ENCODE measurements around the gene FYB2.

Gene FYB2

GRCh38 chr1:56845343-56845742, 26.1 kb upstream of the FYB2 start:
- no peaks in the 10 kb centered on the region for H3K4me1 Mint-ChIP-seq (ENCODE audit: low read depth)
- no peaks in the 10 kb centered on the region for H3K9me3 Mint-ChIP-seq
- no peaks in the 10 kb centered on the region for H3K36me3 Mint-ChIP-seq (ENCODE audit: low read depth)
- no peak overlapping the region for H3K4me3 Mint-ChIP-seq
- H3K27ac Mint-ChIP-seq, result no peak overlapping the region
- H3K27me3 Mint-ChIP-seq, result peaks cover 1% of the 10 kb centered on the region
- intact Hi-C loops (cut with micrococcal nuclease), result no loop called here

DNA sequence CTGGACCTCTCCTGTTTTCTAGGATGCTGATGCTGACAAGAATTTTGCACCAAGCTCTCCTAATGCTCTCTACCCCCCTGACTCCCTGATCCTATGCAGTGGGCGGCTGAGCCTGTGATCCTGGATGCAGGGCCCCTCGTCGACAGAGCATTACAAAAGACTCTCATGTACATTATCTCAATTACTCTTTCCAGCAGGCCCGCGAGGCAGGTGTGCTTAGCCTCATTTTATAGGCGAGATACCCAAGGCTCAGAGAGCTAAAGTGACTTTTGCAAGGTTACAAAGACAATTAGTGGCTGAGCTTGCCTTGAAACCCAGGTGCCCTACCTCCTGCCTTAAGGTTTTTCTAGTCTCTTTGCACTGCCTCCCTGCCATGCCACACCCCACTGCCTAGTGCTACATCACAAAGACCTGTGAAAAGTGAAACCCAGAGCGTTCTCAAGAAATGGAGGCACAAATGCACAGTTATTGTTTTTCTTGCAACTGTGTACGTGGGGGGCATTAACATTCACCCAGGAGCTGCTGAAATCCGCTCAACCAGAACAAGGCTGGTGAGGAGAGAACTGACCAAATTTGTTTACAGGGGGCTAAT, 25.4 kb upstream of the FYB2 start:
- H3K4me1 Mint-ChIP-seq (ENCODE audit: low read depth), result no peaks in the 10 kb centered on the region
- no peak overlapping the region for H3K27ac Mint-ChIP-seq
- H3K4me3 Mint-ChIP-seq, result no peak overlapping the region
- no peaks in the 10 kb centered on the region for H3K36me3 Mint-ChIP-seq (ENCODE audit: low read depth)
- intact Hi-C loops (cut with micrococcal nuclease), result no loop called here
- no peaks in the 10 kb centered on the region for H3K9me3 Mint-ChIP-seq
- peaks cover 1% of the 10 kb centered on the region for H3K27me3 Mint-ChIP-seq

DNA sequence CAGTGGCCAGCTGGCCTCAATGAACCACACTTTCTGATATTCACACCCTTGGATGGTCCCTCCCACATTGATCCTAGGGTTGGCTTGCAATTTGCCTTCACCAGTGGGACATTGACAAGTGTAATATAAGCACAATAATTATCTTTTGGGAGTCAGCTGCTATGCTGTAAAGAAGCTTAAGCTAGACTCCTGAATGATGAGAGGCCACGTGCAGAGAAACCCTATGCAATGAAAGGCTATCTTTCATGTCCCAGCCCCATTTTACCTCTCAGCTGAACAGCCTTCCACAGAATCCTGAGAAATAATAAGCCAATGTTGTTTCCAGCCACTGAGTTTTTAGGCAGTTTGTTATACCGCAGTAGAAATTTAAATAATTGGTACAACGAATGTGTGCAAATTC, 24.3 kb upstream of the FYB2 start:
- Mint-ChIP-seq H3K4me1 (ENCODE audit: low read depth) (no peaks in the 10 kb centered on the region), H3K4me3 (no peak overlapping the region), H3K36me3 (ENCODE audit: low read depth) (no peaks in the 10 kb centered on the region), H3K9me3 (no peaks in the 10 kb centered on the region), H3K27ac (no peak overlapping the region), H3K27me3 (peaks cover 1% of the 10 kb centered on the region)
- intact Hi-C loops (cut with micrococcal nuclease), result no loop called here

DNA sequence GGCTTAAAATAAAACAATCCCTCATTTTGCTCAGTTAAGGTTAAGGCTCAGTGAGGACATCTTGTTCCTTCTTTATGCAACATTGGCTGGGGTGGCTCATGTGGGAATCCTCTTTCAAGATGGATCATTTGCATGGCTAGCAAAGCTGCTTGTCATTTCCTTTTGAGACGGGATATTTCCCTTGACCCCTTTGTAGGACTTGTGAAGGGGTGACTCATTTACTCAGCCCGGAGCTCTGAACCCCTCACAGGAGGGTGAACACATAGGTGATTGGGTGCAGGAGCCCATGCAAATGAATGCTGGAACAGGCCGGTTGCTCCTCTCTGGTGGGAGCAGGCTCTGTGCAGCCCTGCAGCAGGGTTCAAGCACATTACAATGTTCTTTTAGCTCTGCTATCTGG, 19.6 kb upstream of the FYB2 start:
- no peak overlapping the region for H3K27ac Mint-ChIP-seq
- H3K36me3 Mint-ChIP-seq (ENCODE audit: low read depth), result no peaks in the 10 kb centered on the region
- intact Hi-C loops (cut with micrococcal nuclease), result no loop called here
- H3K9me3 Mint-ChIP-seq, result no peaks in the 10 kb centered on the region
- no peak overlapping the region for H3K4me3 Mint-ChIP-seq
- H3K4me1 Mint-ChIP-seq (ENCODE audit: low read depth), result no peaks in the 10 kb centered on the region
- peaks cover 4% of the 10 kb centered on the region for H3K27me3 Mint-ChIP-seq

DNA sequence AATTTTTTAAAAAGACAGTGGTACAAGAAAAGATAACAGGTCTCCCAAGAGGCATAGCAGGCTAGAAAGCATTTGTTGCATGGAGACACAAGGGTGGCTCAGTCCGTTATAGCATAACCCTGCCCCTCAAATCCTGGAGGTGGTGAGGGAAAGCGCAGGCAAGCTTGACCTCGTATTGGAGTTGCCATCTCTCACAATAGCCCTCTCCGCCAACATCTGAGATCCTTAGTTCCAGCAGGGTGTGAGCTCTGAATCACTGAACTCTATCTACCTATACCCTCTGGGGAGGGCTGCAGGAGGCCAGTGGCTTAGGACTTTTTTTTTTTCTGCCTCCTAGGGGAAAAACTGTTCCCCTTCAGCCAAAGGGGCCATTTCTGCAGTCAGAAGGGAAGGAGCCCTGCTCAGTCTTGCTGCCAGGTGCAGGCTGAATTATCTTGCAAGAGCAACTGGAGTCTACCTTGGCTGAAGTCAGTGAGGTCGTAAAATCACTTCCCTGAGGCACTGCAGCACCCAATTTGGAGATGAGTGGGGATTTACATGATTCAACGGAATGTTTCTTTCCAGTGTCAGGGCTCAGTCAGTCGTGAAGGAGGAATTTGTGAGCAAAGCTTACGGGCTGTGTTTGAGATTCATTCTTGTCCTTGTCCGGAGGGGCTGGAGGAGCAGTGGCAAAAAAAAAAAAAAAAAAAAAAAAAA, 18.2 kb upstream of the FYB2 start:
- intact Hi-C loops (cut with micrococcal nuclease), result no loop called here
- Mint-ChIP-seq H3K27me3 (peaks cover 4% of the 10 kb centered on the region), H3K36me3 (ENCODE audit: low read depth) (no peaks in the 10 kb centered on the region)

DNA sequence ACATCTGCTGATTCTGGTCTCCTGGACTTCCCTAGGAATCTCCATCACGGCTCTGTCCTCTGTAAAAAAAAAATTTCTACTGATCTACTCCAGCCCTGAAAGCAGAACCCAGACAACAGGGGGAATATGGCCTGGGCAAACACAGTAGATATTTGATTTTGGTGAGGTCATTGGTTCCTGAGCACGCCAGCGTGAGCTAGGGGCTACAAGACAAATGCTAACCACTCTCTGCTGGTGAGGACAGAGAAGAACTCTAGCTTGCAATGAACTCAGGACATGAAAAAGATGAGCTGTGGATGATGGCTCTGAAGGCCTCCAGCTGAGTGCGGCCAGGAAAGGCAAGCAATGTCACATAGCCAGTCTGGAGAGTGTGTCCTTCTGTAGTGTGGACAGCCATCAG, 17.2 kb upstream of the FYB2 start:
- Mint-ChIP-seq H3K27ac (no peak overlapping the region), H3K4me3 (no peak overlapping the region), H3K36me3 (ENCODE audit: low read depth) (no peaks in the 10 kb centered on the region), H3K4me1 (ENCODE audit: low read depth) (no peaks in the 10 kb centered on the region), H3K9me3 (no peaks in the 10 kb centered on the region), H3K27me3 (peaks cover 5% of the 10 kb centered on the region)
- intact Hi-C loops (cut with micrococcal nuclease), result no loop called here

More for the DNA sequence above, 18.2 kb upstream of the FYB2 start:
- Mint-ChIP-seq H3K27ac (no peak overlapping the region), H3K4me1 (ENCODE audit: low read depth) (no peaks in the 10 kb centered on the region), H3K4me3 (no peak overlapping the region), H3K9me3 (no peaks in the 10 kb centered on the region)

- no peak overlapping the region for H3K27ac Mint-ChIP-seq
- H3K36me3 Mint-ChIP-seq (ENCODE audit: low read depth), result no peaks in the 10 kb centered on the region
- no peaks in the 10 kb centered on the region for H3K9me3 Mint-ChIP-seq
- intact Hi-C loops (cut with micrococcal nuclease), result no loop called here
- H3K27me3 Mint-ChIP-seq, result peaks cover 8% of the 10 kb centered on the region
- H3K4me1 Mint-ChIP-seq (ENCODE audit: low read depth), result no peaks in the 10 kb centered on the region
- no peak overlapping the region for H3K4me3 Mint-ChIP-seq
Measured at GRCh38 chr1:56835657-56836056, 16.5 kb upstream of the FYB2 start.

DNA sequence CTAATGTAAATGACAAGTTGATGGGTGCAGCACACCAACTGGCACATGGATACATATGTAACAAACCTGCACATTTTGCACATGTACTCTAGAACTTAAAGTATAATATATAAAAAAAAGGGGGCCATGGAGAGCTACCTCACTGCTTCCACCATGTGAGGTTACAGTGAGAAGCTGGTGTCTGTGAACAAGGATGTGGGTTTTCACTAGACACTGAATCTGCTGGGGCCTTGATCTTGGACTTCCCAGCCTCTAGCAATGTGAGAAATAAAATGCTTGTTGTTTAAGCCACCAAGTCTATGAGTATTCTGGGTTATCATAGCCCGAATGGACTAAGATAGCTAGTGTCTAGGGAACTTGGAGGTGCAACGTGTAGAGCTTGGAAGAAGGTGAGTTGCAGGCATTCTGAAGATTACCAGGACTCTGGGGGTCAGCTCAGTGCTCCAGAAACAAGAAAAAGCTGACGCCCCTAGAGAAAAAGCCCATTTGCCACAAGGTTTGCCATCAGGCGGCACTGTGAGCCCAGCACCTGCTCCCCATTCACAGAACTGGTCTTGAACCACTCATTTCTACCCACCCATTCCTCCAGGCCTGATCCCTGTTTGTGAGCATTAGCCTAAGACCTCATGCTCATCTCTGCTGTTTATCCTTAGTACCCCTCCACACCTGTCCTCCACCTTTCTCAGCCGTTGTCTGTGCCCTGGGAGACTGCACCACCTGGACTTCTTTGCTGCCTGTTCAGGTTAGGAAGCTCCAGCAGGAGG, 15.1 kb upstream of the FYB2 start:
- no peaks in the 10 kb centered on the region for H3K4me1 Mint-ChIP-seq (ENCODE audit: low read depth)
- intact Hi-C loops (cut with micrococcal nuclease), result loop anchor here (5.0 kb wide), 2 partner anchors 1213 to 1328 kb away; no protein-coding TSS in a partner anchor
- H3K36me3 Mint-ChIP-seq (ENCODE audit: low read depth), result no peaks in the 10 kb centered on the region
- no peak overlapping the region for H3K4me3 Mint-ChIP-seq
- H3K27ac Mint-ChIP-seq, result no peak overlapping the region
- peaks cover 8% of the 10 kb centered on the region for H3K27me3 Mint-ChIP-seq
- H3K9me3 Mint-ChIP-seq, result no peaks in the 10 kb centered on the region

DNA sequence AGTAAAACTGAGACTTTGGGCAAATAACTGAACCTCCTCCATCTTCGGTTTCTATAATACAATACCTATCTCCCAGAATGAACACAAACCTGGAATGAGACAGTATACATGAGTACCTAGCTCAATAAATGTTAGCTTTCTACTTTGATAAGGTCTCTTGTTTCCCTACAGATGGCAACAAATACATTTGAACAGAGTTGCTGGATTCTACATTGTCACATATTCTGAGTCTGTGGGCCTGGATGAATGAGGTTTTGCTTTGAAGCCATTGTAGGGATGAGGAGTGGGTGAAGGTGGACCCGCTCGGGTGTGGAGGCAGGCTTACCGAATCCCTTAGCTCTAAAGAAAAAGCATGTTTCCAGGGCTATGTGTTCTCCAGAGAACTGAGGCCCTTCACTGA, 13.9 kb upstream of the FYB2 start:
- intact Hi-C loops (cut with micrococcal nuclease), result loop anchor here (5.0 kb wide), 2 partner anchors 1214 to 1329 kb away; no protein-coding TSS in a partner anchor
- no peaks in the 10 kb centered on the region for H3K36me3 Mint-ChIP-seq (ENCODE audit: low read depth)
- H3K27me3 Mint-ChIP-seq, result peaks cover 12% of the 10 kb centered on the region
- H3K27ac Mint-ChIP-seq, result no peak overlapping the region
- no peaks in the 10 kb centered on the region for H3K4me1 Mint-ChIP-seq (ENCODE audit: low read depth)
- H3K9me3 Mint-ChIP-seq, result no peaks in the 10 kb centered on the region
- H3K4me3 Mint-ChIP-seq, result no peak overlapping the region

DNA sequence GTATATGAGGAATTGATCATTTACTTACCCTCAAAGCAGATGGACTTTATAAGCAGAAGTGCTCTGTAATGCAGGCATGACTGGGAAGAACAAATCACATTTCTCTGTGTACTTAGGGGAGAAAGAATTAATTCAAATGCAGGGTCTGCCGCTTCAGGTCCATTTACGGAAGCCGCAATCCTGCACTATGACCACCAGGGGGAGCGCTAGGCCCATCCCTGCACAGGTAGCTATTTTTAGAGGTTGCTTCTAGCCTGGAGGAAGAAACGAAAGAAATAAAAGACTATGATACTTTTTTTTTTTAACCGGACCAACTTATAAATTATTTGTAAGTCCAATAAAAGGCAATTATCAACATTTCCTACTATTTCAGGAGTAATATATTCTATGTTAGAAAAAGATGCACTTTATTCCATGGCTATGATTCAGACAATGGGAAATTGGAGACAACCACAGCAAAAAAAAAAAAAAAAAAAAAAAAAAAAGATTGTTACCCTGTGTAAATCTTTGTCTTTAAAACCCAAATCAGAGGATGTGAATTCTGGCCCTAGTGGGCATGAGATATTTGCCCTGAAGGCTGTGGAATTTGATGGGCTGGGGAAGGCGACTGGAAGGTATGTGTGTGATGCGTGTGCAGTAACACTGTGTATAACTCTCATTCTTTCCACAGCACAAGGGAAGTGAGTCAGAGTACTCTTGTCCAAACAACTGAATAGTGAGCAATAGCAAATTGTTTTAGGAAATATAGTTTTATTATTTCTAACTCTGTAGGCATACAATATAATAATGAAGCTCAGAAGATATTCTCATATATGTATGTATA, 12.9 kb upstream of the FYB2 start:
- Mint-ChIP-seq H3K9me3 (no peaks in the 10 kb centered on the region), H3K4me3 (no peak overlapping the region), H3K4me1 (ENCODE audit: low read depth) (no peaks in the 10 kb centered on the region), H3K27me3 (peaks cover 12% of the 10 kb centered on the region), H3K36me3 (ENCODE audit: low read depth) (no peaks in the 10 kb centered on the region), H3K27ac (no peak overlapping the region)
- intact Hi-C loops (cut with micrococcal nuclease), result loop anchor here (1.0 to 5.0 kb wide), 3 partner anchors 136 to 1330 kb away; no protein-coding TSS in a partner anchor

GRCh38 chr1:56830052-56830451, 10.8 kb upstream of the FYB2 start:
- Mint-ChIP-seq H3K4me1 (ENCODE audit: low read depth) (no peaks in the 10 kb centered on the region), H3K9me3 (no peaks in the 10 kb centered on the region), H3K36me3 (ENCODE audit: low read depth) (no peaks in the 10 kb centered on the region), H3K27ac (no peak overlapping the region), H3K4me3 (no peak overlapping the region), H3K27me3 (peaks cover 13% of the 10 kb centered on the region)
- intact Hi-C loops (cut with micrococcal nuclease), result loop anchor here (5.0 kb wide), 2 partner anchors 1217 to 1332 kb away; no protein-coding TSS in a partner anchor

- Mint-ChIP-seq H3K27me3 (peaks cover 14% of the 10 kb centered on the region), H3K4me3 (no peak overlapping the region), H3K27ac (no peak overlapping the region), H3K36me3 (ENCODE audit: low read depth) (no peaks in the 10 kb centered on the region), H3K9me3 (no peaks in the 10 kb centered on the region), H3K4me1 (ENCODE audit: low read depth) (no peaks in the 10 kb centered on the region)
- intact Hi-C loops (cut with micrococcal nuclease), result no loop called here
Measured at GRCh38 chr1:56827711-56828110, 8.5 kb upstream of the FYB2 start.

DNA sequence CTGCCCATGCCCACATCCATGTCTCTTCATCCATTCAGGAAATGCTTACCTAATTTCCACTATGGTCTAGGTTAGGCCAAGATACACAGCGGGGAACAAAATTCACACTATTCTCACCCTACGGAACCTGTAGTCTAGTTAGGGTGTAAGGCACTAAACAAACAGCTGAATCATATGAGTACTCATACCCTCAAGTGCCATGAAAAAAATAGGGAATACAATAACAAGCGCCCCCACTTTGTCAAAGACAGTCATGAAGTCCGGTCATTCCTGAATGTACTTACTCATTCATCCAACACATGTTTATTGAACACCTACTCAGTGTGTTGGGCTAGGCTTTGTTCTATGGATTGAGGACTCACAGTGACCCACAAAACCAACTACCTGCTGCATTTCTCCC, 6.2 kb upstream of the FYB2 start:
- H3K9me3 Mint-ChIP-seq, result no peaks in the 10 kb centered on the region
- H3K27ac Mint-ChIP-seq, result no peak overlapping the region
- no peaks in the 10 kb centered on the region for H3K4me1 Mint-ChIP-seq (ENCODE audit: low read depth)
- intact Hi-C loops (cut with micrococcal nuclease), result no loop called here
- peaks cover 8% of the 10 kb centered on the region for H3K27me3 Mint-ChIP-seq
- no peak overlapping the region for H3K4me3 Mint-ChIP-seq
- no peaks in the 10 kb centered on the region for H3K36me3 Mint-ChIP-seq (ENCODE audit: low read depth)

DNA sequence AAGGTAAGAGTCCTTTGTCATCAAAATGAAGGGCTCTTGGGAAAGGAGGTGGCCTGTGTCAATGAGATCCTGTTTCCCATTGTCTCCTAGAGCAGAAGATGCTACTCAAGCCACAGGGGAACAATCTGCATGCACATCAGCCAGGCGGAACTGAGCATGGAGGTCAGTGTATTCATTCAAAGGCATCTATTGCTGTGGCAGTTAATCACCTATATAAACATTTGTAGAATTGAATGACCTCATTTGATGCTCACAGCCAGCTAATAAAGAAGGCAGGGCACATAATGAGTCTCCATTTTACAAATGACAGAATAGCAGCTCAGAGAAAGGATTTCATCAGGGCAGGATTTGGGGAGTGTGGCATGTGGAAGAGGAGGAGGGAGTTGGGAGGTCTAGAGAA, 5.7 kb upstream of the FYB2 start:
- no peaks in the 10 kb centered on the region for H3K36me3 Mint-ChIP-seq (ENCODE audit: low read depth)
- no peaks in the 10 kb centered on the region for H3K4me1 Mint-ChIP-seq (ENCODE audit: low read depth)
- H3K9me3 Mint-ChIP-seq, result no peaks in the 10 kb centered on the region
- intact Hi-C loops (cut with micrococcal nuclease), result no loop called here
- H3K27ac Mint-ChIP-seq, result no peak overlapping the region
- H3K27me3 Mint-ChIP-seq, result peaks cover 8% of the 10 kb centered on the region
- H3K4me3 Mint-ChIP-seq, result no peak overlapping the region
